ENCODE measurements around the gene HIP1R. TPM values are rescaled to one million over a fixed set of nuclear protein-coding genes. Genes with fewer than 3 reads are reported as not detected.
A peak's percentile ranks its signal among the peaks of the same experiment; 100 is the strongest.

HIP1R gene
- total and polyA plus RNA-seq, 2 of the 8 experiments (the other 6 are each of a cell fraction or from before 2014, with no cell fraction given): 11.2 to 14.5 TPM

GRCh38 chr12:122888232-122888752 lies 53.0 kb downstream of the HIP1R start (continued):
- TF ChIP-seq POLR2AphosphoS5 (IDR thresholded peaks at IDR 0.05; ENCODE audit: low read depth, low read length): peak; percentile 29; the same call in 1 of the 2 replicates
- no peak for TF ChIP-seq GTF2F1 (IDR thresholded peaks at IDR 0.05; ENCODE audit: borderline replicate concordance, low read depth, low read length)
- TF ChIP-seq CHD1 (IDR thresholded peaks at IDR 0.05; ENCODE audit: low read depth, low read length): no peak
- TF ChIP-seq SP1 (IDR thresholded peaks at IDR 0.05; ENCODE audit: low read depth, low read length): 0 out of 2 replicates have a peak, but pooled peaks have one; percentile 45
- no peak for TF ChIP-seq MAFK (IDR thresholded peaks at IDR 0.05; ENCODE audit: low read depth, low read length)
- TF ChIP-seq EGR1 (IDR thresholded peaks at IDR 0.05; ENCODE audit: borderline replicate concordance, low read depth, low read length): no peak
- 0 out of 3 replicates have a peak, but pooled peaks of 1 of the 2 experiments have one; percentile 27 for TF ChIP-seq POLR2A (IDR thresholded peaks at IDR 0.05; ENCODE audit: control extremely low read depth in 1 of 2, low read depth in 2 of 2, low read length in 2 of 2)
- TF ChIP-seq GABPA (IDR thresholded peaks at IDR 0.05; ENCODE audit: borderline replicate concordance, insufficient read depth, low read length): no peak
- no peak for TF ChIP-seq JUND (IDR thresholded peaks at IDR 0.05; ENCODE audit: low read length)
